IPS-18a (cell line): ENCODE measurements around the gene SLC7A4.
"Not testable (repeated sequence)": the region's sequence is repeated elsewhere in the genome, so short reads cannot be mapped to it uniquely, and the experiment has no call there.

Experiments
- H3K27ac ChIP-seq: one replicate; pipeline ENCODE4 v1.5.1; 2013; ENCODE audit warnings: low read length
- H3K27me3 ChIP-seq: one replicate; pipeline ENCODE4 v1.6.1; 2013; ENCODE audit warnings: mild to moderate bottlenecking, low read length; ENCODE audit not compliant: control insufficient read depth, insufficient read depth
- H3K36me3 ChIP-seq: one replicate; pipeline ENCODE4 v1.6.1; 2013; ENCODE audit warnings: low read depth, low read length; ENCODE audit not compliant: control insufficient read depth
- H3K4me1 ChIP-seq: one replicate; pipeline ENCODE4 v1.6.1; 2013; ENCODE audit warnings: low read depth, low read length; ENCODE audit not compliant: control insufficient read depth
- H3K4me3 ChIP-seq: one replicate; pipeline ENCODE4 v1.5.1; 2013; ENCODE audit warnings: low read length
- H3K9ac ChIP-seq: one replicate; pipeline ENCODE4 v1.6.1; 2013; ENCODE audit warnings: mild to moderate bottlenecking, low read length, moderate library complexity
- H3K9me3 ChIP-seq: one replicate; pipeline ENCODE4 v1.6.1; 2013; ENCODE audit warnings: low read depth, low read length; ENCODE audit not compliant: control insufficient read depth

SLC7A4 gene

DNA sequence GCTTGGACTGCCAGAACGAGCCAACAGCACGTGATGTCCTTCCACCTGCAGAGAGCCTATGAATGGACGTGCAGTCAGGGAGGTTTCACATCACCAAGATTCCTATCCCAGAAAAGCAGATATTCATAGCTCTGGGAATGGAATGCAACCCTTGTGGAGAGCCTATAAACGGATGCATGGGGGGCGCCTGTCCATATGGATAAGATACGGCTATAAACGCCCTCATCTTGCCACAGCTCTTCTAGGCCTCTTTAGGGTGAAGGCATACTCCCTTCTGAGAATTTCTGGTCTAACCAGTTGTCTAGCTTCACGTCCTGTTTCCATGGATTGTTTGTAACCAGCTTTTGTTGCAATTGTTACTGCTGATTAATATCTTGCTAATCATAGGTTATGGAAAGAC lies 39.4 kb upstream of the SLC7A4 start:
- H3K27me3 ChIP-seq, H3K9ac ChIP-seq, H3K27ac ChIP-seq, H3K9me3 ChIP-seq, H3K4me1 ChIP-seq, H3K36me3 ChIP-seq, H3K4me3 ChIP-seq: not testable (repeated sequence)

DNA sequence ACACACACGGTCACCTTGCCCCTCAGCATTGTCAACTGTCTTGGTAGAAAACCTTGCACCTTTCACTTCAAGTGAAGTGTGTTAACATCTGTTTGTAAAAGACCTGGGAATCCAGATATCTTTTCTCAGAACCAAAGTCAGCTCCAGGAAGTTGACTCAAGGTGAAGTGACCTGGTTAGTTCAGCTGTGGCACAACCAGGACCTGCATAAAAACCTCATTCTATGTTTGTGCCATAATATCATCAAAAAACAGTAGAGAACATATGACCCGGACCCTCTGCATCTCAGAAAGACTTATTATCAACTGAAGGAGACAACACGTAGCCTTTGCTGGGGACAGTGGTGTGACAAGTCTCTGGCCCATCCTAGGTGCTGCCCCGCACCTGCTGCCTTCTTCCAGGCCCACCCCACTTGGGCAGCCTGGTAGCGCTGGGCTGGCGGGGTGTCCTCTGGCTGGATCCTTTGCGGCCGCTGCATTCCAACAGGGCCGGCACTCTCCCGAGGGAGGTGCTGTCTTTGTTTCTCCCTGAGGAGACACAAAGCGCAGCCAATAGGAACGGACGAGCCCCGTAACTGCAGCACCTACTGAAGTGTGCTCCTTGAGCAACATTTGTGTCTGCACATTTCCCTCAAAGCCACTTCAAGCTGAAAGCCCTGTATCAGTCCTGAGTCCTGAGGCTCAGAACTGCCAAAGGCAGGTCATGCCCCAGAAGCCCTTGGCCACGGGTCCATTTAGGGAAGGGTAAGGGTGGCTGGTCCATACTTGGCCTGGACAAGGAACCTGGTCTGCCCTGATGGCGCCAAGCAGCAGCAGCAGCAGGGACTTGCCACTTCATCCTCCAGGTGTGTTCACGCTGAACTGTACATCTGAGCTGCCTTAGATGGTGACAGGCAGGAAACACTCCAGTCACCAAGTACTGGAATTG lies 38.6 kb upstream of the SLC7A4 start:
- Histone ChIP-seq H3K9me3 (no peaks in the 10 kb centered on the region), H3K36me3 (no peaks in the 10 kb centered on the region), H3K4me1 (no peaks in the 10 kb centered on the region), H3K27me3 (no peaks in the 10 kb centered on the region), H3K4me3 (no peak overlapping the region), H3K27ac (no peak overlapping the region), H3K9ac (no peak overlapping the region)

DNA sequence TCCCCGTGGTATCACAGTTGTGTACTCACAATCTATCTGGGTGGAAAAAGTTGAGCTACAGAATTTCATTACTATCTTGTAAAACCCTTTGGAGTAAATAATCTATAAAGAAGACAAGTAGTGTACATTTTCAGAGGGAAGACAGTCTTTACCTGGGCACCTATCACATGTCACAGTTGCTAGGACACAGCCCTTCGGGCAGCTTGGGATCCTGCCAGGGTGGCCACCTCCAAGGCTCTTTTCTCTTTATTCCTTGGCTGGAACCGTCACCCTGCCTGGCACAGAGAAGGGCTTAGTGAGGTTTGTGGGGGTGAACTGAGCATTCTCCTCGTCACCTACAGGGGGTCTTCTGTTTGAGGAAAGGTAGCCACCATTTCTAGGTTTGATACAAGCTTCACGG lies 37.0 kb upstream of the SLC7A4 start:
- Histone ChIP-seq H3K4me1 (no peaks in the 10 kb centered on the region), H3K4me3 (no peak overlapping the region), H3K27me3 (no peaks in the 10 kb centered on the region), H3K27ac (no peak overlapping the region), H3K9me3 (no peaks in the 10 kb centered on the region), H3K9ac (no peak overlapping the region), H3K36me3 (no peaks in the 10 kb centered on the region)

DNA sequence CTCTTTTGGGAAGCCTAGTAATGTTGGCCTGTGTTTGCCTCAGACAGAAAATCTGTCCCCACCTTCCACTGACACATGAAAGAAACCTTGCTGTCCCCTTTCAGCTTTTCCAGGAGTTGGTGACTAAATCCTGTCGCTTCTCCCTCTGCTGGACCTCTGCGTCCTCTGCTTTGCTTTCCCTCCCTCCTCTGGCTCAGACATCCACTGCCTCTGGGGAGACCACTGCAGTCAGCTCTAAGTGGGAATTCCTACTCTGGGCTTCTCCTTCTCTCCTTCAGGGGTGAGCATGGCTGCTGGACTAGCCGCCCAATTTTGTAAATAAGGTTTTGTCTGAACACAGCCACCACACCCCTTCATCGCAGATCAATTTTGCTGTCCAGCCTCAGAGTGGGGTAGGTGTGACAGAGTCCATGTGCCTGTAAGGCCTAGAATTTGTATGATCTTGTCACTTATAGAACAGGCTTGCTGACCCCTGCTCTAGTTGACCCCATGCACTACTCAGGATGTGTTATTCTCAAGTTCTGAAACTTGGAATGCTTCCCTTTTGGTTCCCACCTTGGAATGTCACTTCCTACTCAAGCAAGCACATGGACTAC lies 36.4 kb upstream of the SLC7A4 start:
- Histone ChIP-seq H3K9ac (no peak overlapping the region), H3K36me3 (no peaks in the 10 kb centered on the region), H3K4me1 (no peaks in the 10 kb centered on the region), H3K9me3 (no peaks in the 10 kb centered on the region), H3K27ac (no peak overlapping the region), H3K27me3 (no peaks in the 10 kb centered on the region), H3K4me3 (no peak overlapping the region)

DNA sequence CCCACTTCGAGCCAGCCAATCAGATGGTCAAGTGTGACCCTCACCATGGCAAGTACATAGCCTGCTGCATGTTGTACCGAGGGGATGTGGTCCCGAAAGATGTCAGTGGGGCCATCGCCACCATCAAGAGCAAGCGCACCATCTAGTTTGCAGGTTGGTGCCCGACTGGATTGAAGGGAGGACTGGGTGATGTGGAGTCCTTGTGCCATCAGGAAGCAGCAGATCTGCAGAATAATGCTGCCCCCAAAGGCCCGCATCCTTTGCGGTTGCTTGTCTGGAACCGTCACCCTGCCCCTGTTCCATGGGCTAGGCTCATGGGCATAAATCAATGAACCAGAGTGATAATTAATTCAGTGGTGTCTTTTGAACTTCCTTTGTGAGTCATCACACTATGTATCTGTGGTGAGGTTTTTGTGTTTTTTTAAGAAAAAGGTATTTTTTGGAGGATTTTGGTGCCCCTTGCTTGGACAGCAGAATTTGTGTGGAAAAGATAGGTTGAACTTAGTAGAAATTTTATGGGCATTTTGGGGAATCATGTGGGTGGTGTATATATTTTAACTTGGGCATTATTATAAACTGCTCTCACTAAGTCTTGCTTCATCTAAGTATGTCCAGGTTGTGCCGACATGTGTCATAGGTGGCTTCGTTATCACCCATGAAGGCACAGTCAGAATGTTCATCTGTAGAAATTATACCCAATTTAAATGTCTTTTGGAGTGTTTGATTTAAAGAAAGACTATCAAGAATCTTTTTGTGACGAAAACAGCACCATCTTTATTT lies 35.7 kb upstream of the SLC7A4 start:
- Histone ChIP-seq H3K27ac (no peak overlapping the region), H3K27me3 (no peaks in the 10 kb centered on the region), H3K36me3 (no peaks in the 10 kb centered on the region), H3K9me3 (no peaks in the 10 kb centered on the region), H3K4me1 (no peaks in the 10 kb centered on the region), H3K4me3 (no peak overlapping the region), H3K9ac (no peak overlapping the region)

DNA sequence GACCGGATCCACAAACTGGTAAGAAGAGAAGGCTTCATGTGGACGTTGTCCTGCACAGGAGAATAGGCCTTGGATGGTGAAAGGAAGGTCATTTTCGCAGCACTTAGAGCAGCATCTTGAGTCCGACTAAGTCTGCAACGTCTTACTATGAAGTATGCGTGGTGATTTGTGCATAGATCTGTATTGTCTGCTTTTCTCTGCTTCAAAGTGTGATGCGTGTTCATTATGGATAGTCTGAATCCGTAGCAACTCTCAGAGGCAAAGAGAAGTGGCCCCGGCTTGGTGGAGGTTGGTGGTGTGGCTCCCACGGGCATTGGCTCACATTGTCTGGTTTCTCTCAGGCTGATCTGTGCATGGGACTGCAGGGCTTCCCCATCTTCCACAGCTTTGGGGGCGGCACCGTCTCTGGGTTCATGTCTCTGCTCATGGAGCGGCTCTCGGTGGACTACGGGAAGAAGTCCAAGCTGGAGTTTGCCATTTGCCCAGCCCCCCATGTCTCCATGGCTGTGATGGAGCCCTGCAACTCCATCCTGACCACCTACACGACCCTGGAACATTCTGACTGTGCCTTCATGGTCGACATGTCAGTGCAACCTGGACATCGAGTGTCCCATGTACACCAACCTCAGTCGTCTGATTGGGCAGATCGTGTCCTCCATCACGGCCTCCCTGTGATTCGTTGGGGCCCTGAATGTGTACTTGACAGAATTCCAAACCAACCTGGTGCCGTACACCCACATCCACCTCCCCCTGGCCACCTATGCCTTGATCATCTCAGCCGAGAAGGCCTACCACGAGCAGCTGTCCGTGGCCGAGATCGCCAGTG lies 34.9 kb upstream of the SLC7A4 start:
- H3K4me3 ChIP-seq = no peak overlapping the region
- H3K9me3 ChIP-seq = no peaks in the 10 kb centered on the region
- H3K9ac ChIP-seq = no peak overlapping the region
- H3K4me1 ChIP-seq = no peaks in the 10 kb centered on the region
- no peak overlapping the region for H3K27ac ChIP-seq
- no peaks in the 10 kb centered on the region for H3K36me3 ChIP-seq
- H3K27me3 ChIP-seq = no peaks in the 10 kb centered on the region

DNA sequence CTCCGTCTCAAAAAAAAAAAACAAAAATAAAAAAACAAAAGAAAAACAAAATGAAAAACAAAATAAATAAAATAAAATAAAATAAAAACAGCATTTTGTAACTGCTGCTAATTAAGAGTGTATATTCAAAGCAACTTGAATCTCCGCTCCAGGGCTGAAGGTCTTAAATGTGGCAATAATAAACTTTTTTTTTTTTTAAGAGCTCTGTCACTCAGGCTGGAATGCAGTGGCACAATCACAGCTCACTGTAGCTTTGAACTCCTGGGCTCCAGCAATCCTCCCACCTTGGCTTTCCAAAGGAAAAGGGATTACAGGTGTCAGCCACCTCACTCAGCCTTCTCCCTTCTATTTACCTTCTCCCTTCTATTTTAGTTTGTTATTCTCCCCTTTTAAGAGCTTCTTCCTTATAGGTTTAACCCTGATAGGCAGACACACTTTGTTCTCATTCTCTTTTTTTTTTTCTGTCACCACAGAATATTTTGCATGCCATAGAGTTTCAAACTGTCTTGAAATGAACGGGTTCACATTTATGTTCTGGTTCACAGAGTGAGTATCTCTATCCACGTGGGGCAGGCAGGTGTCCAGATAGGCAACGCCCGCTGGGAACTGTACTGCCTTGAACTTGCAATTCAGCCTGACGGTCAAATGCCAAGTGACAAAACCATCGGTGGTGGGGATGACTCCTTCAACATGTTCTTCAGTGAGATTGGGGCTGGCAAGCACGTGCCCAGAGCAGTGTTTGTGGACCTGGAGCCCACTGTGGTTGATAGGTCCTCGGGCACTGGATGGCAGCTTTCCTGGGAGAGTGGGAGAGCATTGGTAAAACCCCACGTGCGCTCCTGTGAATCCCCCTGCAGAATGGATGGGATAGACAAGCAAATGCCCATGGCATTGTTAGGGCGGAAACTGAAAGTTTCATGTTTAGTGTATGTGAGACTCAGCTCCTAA lies 32.8 kb upstream of the SLC7A4 start:
- no peaks in the 10 kb centered on the region for H3K9me3 ChIP-seq

DNA sequence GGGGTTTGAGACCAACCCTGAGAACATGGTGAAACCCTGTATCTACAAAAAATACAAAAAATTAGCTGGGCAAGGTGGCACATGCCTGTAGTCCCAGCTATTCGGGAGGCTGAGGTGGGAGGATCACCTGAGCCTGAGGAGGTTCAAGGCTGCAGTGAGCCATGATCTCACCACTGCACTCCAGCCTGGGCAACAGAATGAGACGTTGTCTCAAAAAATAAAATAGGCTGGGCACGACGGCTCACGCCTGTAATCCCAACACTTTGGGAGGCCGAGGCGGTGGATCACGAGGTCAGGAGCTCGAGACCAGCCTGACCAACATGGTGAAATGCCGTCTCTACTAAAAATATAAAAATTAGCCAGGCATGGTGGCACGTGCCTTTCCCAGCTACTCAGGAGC lies 32.1 kb upstream of the SLC7A4 start:
- not testable (repeated sequence) for H3K27ac ChIP-seq, H3K9me3 ChIP-seq, H3K36me3 ChIP-seq, H3K9ac ChIP-seq, H3K4me3 ChIP-seq, H3K4me1 ChIP-seq, H3K27me3 ChIP-seq

More for the DNA sequence above, 32.8 kb upstream of the SLC7A4 start:
- Histone ChIP-seq H3K4me1 (no peaks in the 10 kb centered on the region), H3K4me3 (no peak overlapping the region), H3K9ac (no peak overlapping the region), H3K27ac (no peak overlapping the region), H3K27me3 (no peaks in the 10 kb centered on the region), H3K36me3 (no peaks in the 10 kb centered on the region)

DNA sequence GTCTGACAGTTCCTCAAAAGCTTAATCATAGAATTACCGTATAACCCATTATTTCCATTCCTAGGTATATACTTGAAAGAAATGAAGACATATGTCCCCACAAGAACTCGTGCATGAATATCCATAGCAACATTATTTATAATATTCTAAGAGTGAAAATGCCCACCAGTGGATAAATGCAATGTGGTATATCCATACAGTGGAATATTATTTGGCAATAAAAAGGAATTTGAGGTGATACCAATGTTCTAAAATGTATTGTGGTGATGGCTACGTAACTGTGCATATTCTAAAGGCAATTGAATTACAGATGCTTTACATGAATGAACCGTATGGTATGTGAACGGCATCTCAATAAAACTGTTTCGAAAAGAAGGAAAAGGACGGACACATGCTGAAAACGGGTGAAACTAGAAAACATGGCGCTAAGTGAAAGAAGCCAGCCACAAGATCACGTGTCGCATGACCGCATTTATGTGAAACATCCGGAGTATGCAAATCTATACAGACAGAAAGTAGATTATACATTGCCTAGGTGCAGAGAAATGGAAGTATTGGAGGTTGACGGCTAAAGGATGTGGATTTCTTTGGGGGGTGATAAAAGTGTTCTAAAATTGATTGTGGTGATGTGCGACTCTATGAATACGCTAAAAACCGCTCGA lies 29.4 kb upstream of the SLC7A4 start:
- H3K27ac ChIP-seq, H3K4me1 ChIP-seq, H3K9ac ChIP-seq, H3K4me3 ChIP-seq, H3K27me3 ChIP-seq, H3K36me3 ChIP-seq, H3K9me3 ChIP-seq: not testable (repeated sequence)

DNA sequence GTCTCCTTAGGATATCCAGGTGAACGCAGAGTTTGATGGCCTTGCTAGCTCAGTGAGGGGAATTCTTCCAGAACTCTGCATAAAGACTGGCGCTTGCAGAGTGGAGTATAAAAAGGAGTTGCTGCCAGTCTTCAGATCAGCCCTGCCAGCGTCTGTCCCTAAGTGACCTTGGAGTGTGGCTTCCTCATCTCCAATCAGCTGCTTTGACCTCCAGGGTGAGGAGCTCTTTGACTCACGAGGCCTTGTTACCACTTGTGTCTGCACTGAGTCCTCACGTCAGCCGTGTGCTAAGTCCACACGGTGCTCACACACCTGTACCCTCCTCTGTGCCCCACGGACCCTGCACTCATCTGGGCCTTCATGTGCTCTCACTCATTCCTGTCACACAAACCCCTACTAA lies 28.0 kb upstream of the SLC7A4 start:
- H3K27me3 ChIP-seq, H3K9me3 ChIP-seq, H3K36me3 ChIP-seq, H3K4me1 ChIP-seq, H3K9ac ChIP-seq, H3K4me3 ChIP-seq, H3K27ac ChIP-seq: not testable (repeated sequence)
